Gastroesophageal sphincter (tissue), 2 donors: ENCODE measurements around the gene R3HDM2.

Experiments used
- EP300 ChIP-seq: sonication (generic); formaldehyde crosslinking; IDR thresholded peaks from one replicate; pipeline ENCODE4 v1.6.1; 2017; ENCODE audit warnings: antibody characterized with exemption, mild to moderate bottlenecking
- POLR2A ChIP-seq, 2 donors: fragments of 450-650 bp; IDR thresholded peaks; one replicate each; pipeline ENCODE4 v1.6.1; 2017; ENCODE audit warnings: antibody characterized with exemption in 2 of 2, mild to moderate bottlenecking in 2 of 2, moderate library complexity in 1 of 2
- POLR2AphosphoS5 ChIP-seq: sonication (generic); formaldehyde crosslinking; IDR thresholded peaks from one replicate; pipeline ENCODE4 v1.6.1; 2017; ENCODE audit warnings: antibody characterized with exemption

DNA sequence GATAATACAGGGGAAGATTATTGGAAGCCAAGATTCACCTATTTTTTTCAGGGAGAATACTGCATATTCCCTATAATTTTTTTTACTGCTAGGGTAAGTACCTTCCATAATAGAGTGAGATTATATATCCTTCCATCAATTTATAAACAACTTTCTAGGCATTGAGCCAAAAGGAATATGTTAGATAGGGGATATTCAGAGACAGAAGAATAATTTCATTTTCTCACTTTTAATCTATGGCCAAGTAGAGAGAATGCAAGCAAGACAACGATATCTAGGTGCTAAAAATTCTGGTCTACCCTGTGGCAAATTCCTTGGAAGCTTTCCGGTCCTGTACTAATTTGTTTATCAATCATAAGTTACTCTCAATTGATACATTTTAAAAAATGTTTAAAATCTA is 110.2 kb downstream of the R3HDM2 start:
- TF ChIP-seq POLR2AphosphoS5 (no peak), EP300 (no peak), POLR2A (IDR thresholded peaks at IDR 0.05) (no peak)
